GM18868 (cell line): ENCODE results near the gene SEMA4B.
"Not testable (repeated sequence)": the region's sequence is repeated elsewhere in the genome, so short reads cannot be mapped to it uniquely, and the experiment has no call there.

ENCODE experiments used
- ATAC-seq: cut with Tn5 transposase; IDR thresholded peaks from one replicate; pipeline ENCODE4 v1.9.1; 2021; ENCODE audit warnings: mild to moderate bottlenecking, moderate library complexity; ENCODE audit not compliant: unreplicated experiment

Gene SEMA4B

DNA sequence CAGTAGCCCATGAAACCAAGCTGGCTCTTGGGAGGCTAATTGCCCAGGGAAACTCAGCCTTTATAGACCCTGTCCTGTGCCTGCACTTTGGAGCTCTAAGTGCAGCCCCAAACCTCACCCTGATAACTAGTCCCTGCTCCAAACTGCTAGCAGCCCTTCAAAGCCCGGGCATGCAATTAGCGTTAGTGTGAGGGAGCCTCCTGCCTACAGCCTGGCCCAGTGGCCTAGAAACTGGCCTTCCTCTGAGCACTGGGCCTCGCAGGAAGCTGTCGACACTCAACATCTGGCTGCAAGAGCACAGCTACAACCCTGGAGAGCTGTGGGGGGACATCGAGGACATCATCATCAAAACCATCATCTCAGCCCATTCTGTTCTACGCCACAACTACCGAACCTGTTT is 56.6 kb downstream of the SEMA4B start:
- ATAC-seq: no peak

DNA sequence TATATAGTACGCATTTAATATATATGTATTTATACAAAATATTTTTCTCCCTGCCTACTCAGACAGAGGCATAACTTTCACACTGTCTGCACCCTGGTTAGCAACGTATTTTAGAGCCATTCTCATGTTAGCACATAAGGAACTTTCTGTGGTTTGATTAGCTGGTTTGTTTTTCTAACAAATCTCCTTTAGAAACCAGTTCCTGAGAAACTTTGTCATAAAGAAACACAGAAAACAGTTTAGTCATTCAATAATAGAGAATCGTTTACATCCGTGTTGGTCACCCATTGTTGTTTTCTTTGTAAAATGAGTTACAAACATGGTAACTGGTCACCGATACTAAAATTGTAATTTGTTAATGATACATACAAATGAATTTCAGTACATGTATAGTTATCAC is 58.4 kb downstream of the SEMA4B start:
- ATAC-seq: peak; percentile 79

DNA sequence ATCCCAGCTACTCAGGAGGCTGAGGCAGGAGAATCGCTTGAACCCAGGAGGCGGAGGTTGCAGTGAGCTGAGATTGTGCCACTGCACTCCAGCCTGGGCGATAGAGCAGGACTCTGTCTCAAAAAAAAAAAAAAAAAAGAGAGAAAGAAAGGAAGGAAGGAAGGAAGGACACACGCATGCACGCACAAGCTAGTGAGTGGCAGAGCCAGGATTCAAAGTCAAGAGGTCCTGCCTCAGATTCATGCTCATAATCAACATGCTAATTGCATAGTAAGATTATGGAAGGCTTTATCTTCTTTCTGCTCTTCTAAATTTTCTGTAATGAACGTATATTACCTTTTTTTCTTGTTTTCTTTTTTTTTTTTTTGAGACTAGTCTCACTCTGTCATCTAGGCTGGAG is 59.6 kb downstream of the SEMA4B start:
- not testable (repeated sequence) for ATAC-seq

DNA sequence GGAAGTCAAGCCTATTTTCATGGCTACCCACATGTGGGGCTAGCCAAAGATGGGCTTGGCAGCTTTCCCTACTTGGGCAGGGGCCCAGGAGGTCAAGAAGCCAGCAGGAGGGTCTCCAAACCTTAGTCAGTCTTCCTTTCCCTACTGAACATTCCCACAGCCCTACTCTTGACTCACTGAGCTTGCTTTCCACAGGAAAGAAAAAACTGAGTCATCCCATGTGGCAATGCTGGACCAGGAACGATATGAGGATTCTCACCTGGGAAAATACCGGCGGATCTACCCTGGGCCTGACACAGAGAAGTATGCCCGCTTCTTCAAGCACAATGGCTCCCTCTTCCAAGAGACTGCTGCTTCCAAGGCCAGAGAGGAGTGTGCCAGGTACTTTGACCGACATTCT is 60.7 kb downstream of the SEMA4B start:
- ATAC-seq: no peak

DNA sequence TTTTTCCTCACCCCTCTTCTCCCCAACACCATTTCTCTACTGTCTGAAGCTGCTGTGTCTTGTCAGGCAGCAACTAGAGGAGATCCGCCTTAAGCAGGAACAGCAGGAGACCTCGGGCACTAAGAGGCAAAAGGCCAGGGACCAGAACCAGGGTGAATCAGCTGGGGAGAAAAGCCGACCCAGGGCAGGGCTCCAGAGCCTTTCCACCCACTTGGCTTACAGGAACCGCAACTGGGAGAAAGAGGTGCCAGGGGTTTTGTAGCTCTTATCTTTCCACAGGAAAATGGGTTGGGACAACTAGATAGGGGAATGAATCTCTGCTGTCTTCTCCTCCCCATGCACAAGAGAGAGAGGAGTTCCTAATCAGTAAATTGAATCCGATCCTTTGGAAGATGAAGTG is 61.3 kb downstream of the SEMA4B start:
- no peak for ATAC-seq

DNA sequence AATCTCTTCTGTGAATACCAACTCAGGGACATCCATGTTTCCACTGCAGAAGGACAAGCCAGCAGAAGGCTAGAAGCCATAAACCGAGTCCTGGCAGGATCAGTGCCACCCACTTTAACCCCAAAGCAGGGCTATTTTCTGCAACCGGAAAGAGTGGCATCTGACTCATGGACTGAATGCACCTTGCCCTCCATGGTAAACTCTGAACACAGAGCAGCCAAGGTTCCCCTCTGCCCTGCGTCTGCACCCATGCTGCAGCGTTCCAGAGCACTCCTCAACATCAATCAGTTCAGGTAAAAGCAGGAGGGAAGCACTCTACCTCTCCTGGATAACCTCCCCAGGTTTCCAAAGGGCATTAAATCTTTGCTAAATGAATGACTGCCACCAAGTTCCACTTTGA is 63.5 kb downstream of the SEMA4B start:
- no peak for ATAC-seq

DNA sequence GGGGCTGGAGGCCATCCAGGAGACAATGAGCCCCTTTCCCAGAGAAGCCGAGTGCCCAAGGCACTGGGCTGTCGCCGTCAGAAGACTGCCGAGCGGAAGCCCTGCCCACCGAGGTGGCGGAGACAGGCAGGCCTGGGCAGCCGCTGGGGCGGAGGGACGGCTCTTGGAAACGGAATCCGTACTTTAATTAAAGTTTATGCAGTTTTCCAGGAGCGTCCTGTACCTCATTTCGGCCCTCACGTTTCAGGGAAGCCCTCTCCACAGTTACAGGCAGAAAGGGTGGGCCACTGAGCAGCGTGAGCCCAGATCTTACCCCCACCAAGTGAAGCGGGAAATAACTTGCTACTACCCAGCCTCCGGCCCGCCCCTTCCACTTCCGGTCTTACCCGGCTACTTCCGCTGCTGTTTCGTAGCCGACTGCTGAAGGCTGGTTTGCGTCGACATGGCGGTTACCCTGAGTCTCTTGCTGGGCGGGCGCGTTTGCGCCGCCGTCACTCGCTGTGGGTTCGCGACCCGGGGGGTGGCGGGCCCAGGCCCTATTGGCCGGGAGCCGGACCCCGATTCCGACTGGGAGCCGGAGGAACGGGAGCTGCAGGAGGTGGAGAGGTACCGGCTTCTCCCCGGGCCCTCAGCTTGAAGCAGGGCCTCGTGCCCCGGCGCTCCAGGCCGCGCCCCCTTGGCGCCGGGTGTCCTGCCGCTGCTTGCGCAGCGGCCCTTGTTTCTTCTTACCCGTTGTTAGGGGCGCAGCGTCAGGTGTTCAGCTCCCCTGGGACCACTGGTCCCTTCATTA is 64.3 kb downstream of the SEMA4B start, which contains the start of gene NGRN:
Gene NGRN (plus strand): TSS at position 402 of the 790 bp plus-strand sequence. CDS start 41 bp downstream, at position 443.
- ATAC-seq: peak; percentile 92

DNA sequence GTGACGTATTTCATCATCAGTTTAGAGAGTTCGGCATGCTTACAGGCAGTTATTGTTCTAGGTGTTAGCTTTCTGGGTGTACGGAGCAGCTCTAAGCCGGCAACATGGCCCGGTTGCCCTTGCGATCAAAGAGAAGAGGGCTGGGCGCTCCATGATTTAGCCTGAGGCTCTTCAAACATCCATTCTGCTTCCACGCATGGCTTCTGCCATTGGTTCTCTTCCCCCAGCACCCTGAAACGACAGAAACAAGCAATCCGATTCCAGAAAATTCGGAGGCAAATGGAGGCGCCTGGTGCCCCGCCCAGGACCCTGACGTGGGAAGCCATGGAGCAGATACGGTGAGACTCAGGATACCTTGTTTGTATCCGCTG is 64.9 kb downstream of the SEMA4B start:
- peak; percentile 1 for ATAC-seq

DNA sequence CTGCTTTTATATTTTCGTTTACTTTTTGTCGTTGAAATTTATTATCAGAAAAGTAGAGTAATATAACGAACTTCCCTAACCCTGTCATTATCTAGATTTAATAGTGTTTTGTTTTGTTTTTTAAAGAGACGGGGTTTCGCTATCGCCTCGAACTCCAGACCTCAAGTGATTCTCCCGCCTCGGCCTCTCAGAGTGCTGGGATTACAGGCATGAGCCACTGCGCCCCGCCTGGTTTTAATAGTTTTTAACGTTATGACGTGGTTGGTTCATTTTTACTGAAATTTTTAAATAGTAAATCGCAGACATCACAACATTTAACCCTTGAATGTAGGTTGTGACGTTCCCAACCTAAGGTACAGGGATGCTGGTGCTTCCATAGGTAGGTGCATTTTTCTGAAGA is 65.4 kb downstream of the SEMA4B start:
- ATAC-seq: no peak

DNA sequence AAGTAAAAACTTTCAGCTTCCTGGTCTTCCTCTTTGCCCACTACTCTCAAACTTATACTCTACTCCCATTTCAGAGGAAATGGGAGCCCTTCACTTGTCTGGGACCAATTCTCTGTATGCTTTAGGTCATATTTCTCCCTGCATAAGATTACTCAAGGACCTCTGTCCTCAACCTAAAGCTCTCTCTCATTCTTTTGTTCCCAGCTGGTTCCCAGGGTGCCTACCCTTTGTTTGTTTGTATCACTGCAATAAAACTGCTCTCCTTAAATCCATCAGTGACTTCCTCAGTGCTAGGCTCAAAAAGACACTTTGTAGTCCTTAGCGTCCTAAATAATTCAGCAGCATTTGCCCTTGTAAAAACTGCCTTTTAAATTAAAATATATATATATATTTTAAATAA is 67.3 kb downstream of the SEMA4B start:
- ATAC-seq: no peak

DNA sequence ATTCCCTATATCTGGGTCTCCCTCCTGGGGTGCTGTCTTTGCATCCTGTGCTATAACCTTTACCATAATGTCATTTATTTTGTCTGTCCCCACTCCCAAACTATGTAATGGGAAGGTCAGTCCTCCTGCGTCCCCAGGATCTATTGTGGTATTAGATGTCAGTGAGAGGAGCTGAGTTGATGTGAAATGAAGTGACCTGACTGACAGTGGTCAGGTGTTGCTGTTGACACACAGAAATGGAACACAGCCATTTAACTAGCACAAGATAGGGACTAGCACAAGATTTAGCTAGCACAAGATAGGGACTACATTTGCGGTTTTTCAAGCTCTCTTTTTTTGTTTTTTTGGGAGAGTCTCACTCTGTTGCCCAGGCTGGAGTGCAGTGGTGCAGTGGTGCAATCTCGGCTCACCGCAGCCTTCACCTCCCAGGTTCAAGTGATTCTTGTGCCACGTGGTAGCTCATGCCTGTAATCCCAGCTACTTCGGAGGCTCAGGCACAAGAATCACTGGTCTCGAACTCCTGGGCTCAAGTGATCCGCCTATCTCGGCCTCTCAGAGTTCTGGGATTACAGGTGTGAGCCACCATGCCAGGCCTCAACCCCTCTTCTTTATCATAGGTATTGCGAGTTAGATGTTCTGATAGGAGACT is 69.5 kb downstream of the SEMA4B start:
- no peak for ATAC-seq

DNA sequence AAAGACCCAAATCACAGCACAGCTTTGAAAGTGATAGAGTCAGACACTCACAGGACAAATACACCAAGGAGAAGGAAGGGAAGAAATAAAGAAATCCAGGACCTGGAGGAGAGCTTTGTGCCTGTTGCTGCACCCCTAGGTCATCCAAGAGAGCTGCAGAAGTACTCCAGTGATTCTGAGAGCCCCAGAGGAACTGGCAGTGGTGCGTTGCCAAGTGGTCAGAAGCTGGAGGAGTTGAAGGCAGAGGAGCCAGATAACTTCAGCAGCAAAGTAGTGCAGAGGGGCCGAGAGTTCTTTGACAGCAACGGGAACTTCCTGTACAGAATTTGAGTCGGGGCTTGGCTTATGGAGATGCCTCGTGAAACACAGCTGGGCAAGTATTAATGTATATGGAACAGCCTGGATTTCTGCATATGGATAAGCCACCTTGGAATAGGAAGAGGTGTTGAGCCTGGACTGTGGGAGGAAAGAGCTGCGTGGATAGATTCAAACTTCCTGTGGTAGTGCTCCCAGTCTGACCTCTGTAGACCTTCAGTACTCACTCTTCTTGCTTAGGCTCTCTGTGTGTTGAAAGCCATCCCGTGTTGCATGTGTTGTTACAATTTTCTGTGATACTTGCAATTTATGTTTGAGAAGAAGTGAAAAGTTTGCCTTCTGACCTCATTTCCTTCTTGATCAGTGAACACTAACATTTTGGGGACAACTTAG is 70.5 kb downstream of the SEMA4B start:
- ATAC-seq: no peak

DNA sequence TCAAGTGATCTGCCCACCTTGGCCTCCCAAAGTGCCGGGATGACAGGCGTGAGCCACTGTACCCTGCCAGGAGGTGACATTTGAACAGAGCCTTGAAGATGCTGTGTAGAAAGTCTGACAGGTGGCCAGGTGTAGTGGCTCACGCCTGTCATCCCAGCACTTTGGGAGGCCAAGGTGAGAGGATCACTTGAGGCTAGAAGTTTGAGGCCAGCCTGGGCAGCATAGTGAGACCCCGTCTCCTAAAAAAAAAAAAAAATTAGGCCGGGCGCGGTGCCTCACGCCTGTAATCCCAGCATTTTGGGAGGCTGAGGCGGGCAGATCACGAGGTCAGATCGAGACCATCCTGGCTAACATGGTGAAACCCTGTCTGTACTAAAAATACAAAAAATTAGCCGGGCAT is 77.3 kb downstream of the SEMA4B start:
- ATAC-seq: not testable (repeated sequence)
